Left kidney (tissue), 8 donors: ENCODE measurements around the gene UBL3. TPM values are rescaled to one million over a fixed set of nuclear protein-coding genes. Genes with fewer than 3 reads are reported as not detected.

Experiments
- DNase-seq: peaks from one replicate; pipeline ENCODE4 v3.0.0-alpha.2; 2013
- long read RNA-seq, 8 donors: transcript quantifications; one replicate each; lab custom pipeline, GENCODE V29; 2026
- polyA plus RNA-seq: library from polyadenylated mRNA; unstranded; fragments of 120-200 nt; gene quantifications from one replicate; pipeline ENCODE4 v1.2.1, GENCODE V29; 2013; ENCODE audit not compliant: insufficient read length

The UBL3 gene
- 39.2 TPM for polyA plus RNA-seq
- long read RNA-seq, donor 1, full-length matches to known transcripts = 19 of 19 reads
- long read RNA-seq, donor 1, partial matches to known transcripts = 0 of 19 reads
- long read RNA-seq, donor 1, other reads (novel, unspliced or antisense) = 0 of 19 reads
- long read RNA-seq, donor 2, full-length matches to known transcripts = 13 of 13 reads
- long read RNA-seq, donor 2, partial matches to known transcripts = 0 of 13 reads
- long read RNA-seq, donor 2, other reads (novel, unspliced or antisense) = 0 of 13 reads
- long read RNA-seq, donor 3, full-length matches to known transcripts = 11 of 11 reads
- long read RNA-seq, donor 3, partial matches to known transcripts = 0 of 11 reads
- long read RNA-seq, donor 3, other reads (novel, unspliced or antisense) = 0 of 11 reads
- long read RNA-seq, donor 4, full-length matches to known transcripts = 1 of 1 reads
- long read RNA-seq, donor 4, partial matches to known transcripts = 0 of 1 reads
- long read RNA-seq, donor 4, other reads (novel, unspliced or antisense) = 0 of 1 reads
- long read RNA-seq, donor 5, full-length matches to known transcripts = 21 of 21 reads
- long read RNA-seq, donor 5, partial matches to known transcripts = 0 of 21 reads
- long read RNA-seq, donor 5, other reads (novel, unspliced or antisense) = 0 of 21 reads
- long read RNA-seq, donor 6, full-length matches to known transcripts = 12 of 12 reads
- long read RNA-seq, donor 6, partial matches to known transcripts = 0 of 12 reads
- long read RNA-seq, donor 6, other reads (novel, unspliced or antisense) = 0 of 12 reads
- long read RNA-seq, donor 7, full-length matches to known transcripts = 25 of 25 reads
- long read RNA-seq, donor 7, partial matches to known transcripts = 0 of 25 reads
- long read RNA-seq, donor 7, other reads (novel, unspliced or antisense) = 0 of 25 reads
- long read RNA-seq, donor 8, full-length matches to known transcripts = 8 of 8 reads
- long read RNA-seq, donor 8, partial matches to known transcripts = 0 of 8 reads
- long read RNA-seq, donor 8, other reads (novel, unspliced or antisense) = 0 of 8 reads

GRCh38 chr13:29850213-29850898 lies at the start of gene UBL3:
TSS of gene UBL3 (minus strand) at chr13:29850617. CDS start at chr13:29849538, 1,079 bp downstream.
- peak; percentile 98 for DNase-seq

DNA sequence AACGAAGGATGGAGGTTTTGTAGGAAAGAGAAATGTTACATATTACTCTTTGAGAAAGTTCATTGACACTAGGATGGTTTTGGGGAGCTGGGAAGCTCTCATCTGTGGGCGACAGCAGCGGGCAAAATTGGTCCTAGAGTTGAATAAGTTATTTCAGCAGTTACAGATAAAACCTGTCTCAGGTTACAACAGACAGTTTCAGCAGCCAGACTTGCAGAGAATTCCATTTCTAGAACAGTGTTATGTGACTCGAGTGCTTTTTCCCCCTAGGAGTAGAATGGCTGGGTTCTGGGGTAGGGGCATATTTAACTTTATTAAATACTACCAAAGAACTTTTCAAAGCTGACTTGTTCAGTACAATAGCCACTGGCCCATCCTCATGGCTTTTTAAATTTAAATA lies 46.7 kb upstream of the UBL3 start:
- no peak for DNase-seq

- DNase-seq = no peak
These were observed 43.0 kb upstream of the UBL3 start for GRCh38 chr13:29893438-29893837.

DNA sequence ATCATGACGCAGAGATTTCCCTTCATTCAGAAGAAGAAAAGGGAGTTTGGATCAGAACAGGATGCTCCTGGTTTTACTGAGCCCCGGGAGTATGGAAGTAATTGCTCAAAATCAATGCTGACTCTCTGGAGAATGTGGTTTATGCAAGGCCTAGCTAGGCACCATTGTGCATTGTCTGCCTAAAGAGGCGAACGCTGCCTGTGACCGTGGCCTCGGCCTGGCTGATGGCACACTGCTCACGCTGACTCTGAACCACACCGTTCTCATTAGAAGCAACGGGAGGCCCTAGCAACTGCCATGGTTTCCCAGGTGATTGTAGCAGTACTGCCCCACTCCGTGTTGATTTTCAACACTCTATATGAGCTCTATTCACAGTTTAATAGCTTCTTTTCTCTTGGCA lies 41.7 kb upstream of the UBL3 start:
- DNase-seq = no peak

DNA sequence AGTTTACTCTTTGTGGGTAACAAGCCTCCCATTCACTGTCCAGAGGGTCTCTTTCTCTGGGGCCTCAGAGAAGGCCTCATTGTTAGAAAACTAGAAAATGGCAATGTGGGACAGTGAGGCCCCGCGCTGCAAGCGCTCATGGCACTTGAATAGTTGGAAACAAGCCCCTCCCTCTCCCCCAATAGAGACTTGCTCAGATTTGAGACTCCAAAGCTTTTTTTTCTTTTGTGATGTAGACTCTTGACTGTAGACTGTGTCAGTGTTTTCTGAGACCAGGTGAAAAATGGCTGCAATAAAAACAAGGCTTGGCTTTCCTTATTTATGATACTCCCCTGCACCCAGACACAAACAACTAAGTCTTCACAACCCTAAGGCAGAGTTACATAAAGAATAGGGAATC lies 38.7 kb upstream of the UBL3 start:
- DNase-seq = no peak

DNA sequence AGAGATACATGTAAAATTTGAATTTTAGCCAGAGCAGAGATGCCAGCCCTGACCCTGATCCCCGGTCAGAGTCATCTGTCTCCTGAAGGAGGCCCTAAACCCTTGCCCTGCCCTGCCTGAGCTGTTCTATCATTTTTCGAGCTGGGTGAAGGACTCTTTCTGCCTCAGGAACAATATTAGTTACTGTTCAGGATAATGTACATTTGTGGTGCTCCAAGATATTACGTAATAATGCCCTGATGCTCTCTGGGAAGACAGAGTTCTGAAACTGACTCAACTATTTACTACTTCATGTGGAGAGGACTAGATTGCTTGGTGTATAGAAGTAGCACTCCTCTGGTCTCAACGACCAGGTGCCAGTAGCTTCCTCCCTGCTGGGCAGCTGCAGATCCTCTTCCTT lies 37.9 kb upstream of the UBL3 start:
- no peak for DNase-seq

DNA sequence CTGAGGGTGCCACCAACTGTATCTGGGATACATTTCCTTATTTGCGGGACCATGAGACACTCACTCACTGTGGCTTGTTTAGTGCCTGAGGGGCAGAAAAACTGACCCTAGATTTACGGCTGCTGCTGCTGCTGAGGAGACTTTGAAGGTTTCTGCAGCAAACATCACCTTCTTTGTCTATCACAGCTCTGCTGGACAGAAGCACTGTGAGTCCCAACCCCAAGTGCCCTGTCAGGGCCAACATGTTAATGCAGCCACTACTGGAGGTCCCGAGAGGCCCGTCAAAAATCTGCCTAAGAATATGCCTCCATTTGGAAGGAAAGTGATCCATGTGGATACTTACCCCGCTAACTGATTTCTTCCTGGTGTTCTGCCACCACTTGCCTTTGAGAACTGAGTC lies 37.3 kb upstream of the UBL3 start:
- no peak for DNase-seq

DNA sequence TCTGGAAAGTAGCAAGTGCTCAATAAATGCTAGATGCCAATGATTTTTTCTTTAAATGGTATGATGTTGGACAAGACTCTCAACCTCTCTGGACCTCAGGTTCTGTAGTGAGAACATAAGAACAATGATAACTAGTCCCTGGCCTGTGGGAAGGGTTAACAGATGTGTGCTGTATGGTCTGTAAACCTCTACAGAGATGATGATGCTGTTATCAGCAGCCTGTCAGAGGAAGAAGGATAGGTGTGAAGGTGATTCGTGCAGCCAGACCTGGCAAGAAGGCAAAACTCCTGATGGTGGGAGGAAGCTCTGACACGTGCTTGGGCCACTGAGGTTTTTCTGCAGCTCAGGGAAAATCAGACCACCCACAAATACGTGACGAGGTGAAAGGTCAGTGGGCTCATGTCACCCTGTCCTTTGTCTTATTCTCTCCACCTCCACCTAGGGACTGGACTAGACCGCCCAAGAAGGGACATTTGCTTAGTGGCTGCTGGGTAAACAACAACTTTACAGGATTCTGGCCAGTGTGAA lies 36.7 kb upstream of the UBL3 start:
- DNase-seq = no peak

DNA sequence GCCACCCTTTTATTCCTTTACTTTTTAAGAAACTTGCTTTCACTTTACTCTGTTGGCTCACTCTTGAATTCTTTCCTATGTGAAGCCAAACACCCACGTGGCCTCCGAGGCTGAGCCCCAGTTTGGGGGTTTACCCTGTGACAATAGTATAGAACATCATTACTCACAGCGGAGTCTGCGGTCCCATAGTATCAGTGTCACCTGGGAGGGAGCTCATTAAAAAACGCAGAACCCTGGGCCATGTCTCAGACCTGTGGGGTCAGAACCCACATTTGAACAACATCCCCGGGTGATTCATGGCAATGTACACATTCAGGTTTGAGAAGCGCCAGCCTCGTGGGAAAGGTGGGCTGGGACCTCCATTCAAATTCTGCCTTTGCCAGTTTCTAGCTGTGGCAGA lies 36.0 kb upstream of the UBL3 start:
- DNase-seq = no peak

DNA sequence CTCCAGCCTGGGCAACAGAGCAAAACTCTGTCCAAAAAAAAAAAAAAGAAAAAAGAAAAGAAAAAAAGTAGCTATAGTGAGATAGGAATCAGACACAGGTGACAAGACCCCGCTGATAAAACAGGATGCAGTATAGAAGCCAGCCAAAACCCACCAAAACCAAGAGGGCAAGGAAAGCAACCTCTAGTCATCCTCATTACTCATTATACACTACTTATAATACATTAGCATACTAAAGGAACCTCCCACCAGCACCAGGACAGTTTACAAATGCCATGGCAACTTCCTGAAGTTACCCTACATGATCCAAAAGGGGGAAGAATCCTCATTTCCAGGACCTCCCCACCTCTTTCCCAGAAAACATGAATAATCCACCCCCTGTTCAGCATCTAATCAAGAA lies 35.6 kb upstream of the UBL3 start:
- DNase-seq = no peak

DNA sequence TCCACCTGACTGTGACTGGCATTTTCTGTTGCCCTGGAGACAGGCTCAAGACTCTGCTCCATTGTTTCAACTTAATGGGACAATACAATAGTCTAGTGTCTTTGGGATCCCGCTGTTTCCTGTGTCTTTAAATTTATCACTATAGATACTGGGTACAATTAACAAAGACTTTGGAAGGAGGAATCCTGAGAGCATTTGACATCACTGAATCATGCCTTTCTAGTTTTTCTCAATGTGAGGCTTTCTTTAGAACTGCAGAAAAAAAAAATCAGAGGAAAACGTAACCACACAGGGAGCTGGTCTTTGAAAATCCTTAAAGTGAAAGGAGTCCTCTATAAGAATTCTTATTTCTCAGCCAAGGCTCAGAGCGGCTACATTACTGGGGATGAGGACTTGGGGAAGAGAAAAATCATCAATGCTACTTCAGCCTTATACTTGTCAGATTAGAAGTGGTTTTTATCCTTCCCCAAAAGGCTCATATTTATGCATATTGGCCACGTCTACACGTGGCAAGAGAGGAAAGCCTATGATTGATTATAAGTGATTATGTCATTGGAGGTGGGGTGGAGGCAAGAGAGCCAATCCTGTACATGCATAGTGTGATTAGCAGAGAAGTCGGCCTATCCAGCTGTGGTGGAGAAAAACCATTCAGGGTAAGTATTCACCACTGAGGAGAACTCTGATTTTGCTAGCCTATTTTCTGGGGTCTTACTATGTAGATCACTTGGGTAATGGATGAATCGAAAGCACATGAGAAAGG lies 34.4 kb upstream of the UBL3 start:
- no peak for DNase-seq

- DNase-seq = no peak
These were observed 33.6 kb upstream of the UBL3 start for GRCh38 chr13:29883941-29884518.

DNA sequence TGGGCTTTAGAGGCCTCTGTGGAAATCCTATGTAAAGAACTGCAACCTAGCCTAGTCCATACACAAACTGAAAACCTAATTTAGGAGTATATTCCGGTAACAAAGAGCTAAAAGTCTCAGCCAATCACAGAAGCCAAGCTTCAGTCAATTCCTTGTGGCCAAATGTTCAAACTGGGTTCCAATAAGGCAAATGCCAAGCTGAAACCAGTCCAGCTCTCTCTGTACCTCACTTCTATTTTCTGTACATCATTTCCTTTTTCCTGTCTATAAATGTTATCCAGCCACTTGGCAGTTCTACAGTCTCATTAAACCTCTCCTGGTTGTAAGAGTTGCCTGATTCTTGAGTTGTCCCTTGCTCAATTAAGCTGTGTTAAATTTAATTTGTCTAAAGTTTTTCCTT lies 31.7 kb upstream of the UBL3 start:
- DNase-seq = no peak

DNA sequence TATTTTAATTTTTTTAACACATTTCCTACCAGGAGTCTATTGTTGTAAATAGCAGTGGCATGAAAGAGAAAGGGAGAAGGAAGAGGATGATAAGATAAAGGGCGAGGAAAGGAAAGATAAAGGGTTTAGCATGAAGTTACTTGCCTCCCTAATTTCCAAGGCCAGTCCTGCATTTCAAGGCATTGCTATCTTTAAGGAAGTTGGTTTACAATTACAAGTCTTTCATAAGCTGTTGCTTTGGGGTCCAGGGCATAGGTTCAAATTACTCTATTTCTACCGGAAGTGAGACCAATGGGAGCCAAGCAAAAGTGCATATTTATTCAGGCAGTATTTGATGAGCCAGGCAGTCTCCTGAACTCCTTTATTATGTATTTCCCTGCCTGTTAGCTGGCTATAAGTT lies 27.7 kb upstream of the UBL3 start:
- no peak for DNase-seq

GRCh38 chr13:29877456-29878078 lies 27.1 kb upstream of the UBL3 start:
- DNase-seq = no peak

GRCh38 chr13:29875646-29876045 lies 25.2 kb upstream of the UBL3 start:
- no peak for DNase-seq

DNA sequence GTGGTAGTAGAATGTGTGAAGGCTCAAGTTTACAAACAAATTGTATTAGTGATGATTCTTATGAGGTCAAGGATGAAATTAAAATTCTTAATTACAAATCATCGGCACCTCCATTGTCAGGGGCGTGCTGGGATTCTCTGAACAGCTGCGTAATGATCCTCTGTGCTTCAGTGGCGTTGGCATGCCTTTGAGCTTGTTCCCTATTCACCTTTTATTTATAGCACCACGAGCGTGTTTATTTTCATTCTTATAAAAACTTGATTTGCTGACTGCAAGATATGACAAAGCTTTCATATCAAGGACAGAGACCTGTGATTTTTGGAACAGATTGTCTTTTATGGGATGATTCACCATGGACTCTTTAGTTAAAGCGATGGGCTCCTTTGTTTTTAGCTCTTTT lies 18.2 kb upstream of the UBL3 start:
- DNase-seq = no peak

DNA sequence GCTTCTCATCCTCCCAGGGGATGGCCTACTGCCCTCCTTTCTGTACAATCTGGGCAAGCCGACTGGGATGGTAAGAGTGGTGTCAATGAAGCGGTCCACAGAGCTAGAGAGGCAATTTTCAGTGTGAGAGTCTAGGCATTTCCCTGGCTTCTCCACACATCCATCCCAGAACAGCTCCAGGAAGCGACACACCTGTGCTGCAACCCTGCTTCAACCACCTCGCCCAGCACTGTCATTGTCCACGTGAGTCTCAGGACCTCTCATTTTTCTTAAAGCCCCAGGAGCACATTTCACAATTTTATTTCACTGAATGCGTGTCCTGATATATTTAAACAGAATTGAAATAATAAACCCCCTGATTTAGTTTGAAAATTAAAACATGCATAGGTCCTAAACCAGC lies 15.5 kb upstream of the UBL3 start:
- DNase-seq = no peak

- DNase-seq = no peak
These were observed 11.3 kb upstream of the UBL3 start for GRCh38 chr13:29861694-29862110.

- DNase-seq = no peak
These were observed 9.6 kb upstream of the UBL3 start for GRCh38 chr13:29859971-29860370.
